HepG2 (cell line): ENCODE results near the gene CES3. TPM values are rescaled to one million over a fixed set of nuclear protein-coding genes. Genes with fewer than 3 reads are reported as not detected.

Experiments used
- ATAC-seq: fragments of 200-7000 bp; cut with Tn5 transposase; 3 replicates; pipeline ENCODE4 v1.9.1; 2020; ENCODE audit warnings: mild to moderate bottlenecking, moderate library complexity
- BruUV-seq: library from RNA; stranded (reverse); fragments of 400-500 nt; replicated peaks from 2 replicates; lab custom pipeline; 2021; lab: Mats Ljungman, UMichigan
- CTCF ChIA-PET: fragments of 300-600 bp; formaldehyde crosslinking; extraction: SDS; loops from one replicate; lab custom pipeline; 2021; ENCODE audit warnings: low total read pairs, inconsistent platforms, low intra/inter-chr PET ratio; lab: Yijun Ruan, JAX
- POLR2A ChIA-PET: fragments of 350-600 bp; sonication (Branson Sonifier 250); formaldehyde crosslinking; loops from one replicate; lab custom pipeline; 2020; ENCODE audit warnings: antibody characterized with exemption, inconsistent platforms; lab: Yijun Ruan, JAX
- DNase-seq: peaks from one replicate; pipeline ENCODE4 v3.0.0-alpha.2; 2015; ENCODE audit warnings: low spot score
- FAIRE-seq: peaks from 3 replicates; lab custom pipeline; 2011; peaks lifted over from hg19 to GRCh38; lab: Jason Lieb, UNC
- H2AFZ ChIP-seq: one replicate; pipeline ENCODE4 v1.6.1; 2011; ENCODE audit warnings: low read length, inconsistent platforms
- H3K27ac ChIP-seq: fragments of 300-600 bp; 3 replicates; pipeline ENCODE4 v1.8.0; 2011; ENCODE audit warnings: mixed run types, mild to moderate bottlenecking, mixed read lengths, low read length, inconsistent platforms; ENCODE audit not compliant: insufficient read depth; ENCODE audit errors: extremely low read length
- H3K27me3 ChIP-seq, 2 experiments: fragments of 200-600 bp in 1 of 2; 2 replicates in 1 of 2; 3 replicates in 1 of 2; pipeline versions ENCODE4 v1.6.0 to v1.8.0; 2011; ENCODE audit warnings: low read length in 2 of 2, mild to moderate bottlenecking in 2 of 2, moderate library complexity in 2 of 2, inconsistent platforms in 1 of 2; ENCODE audit not compliant: insufficient read depth in 2 of 2, control insufficient read depth in 1 of 2
- H3K36me3 ChIP-seq, 2 experiments: fragments of 200-600 bp in 1 of 2; replicated peaks in 1 of 2; 2 replicates in 1 of 2; 3 replicates in 1 of 2; pipeline versions ENCODE4 v1.5.1 to v1.8.0; 2011; ENCODE audit warnings: low read length in 2 of 2, inconsistent platforms in 1 of 2; ENCODE audit not compliant: insufficient read depth in 2 of 2, control insufficient read depth in 1 of 2
- H3K4me1 ChIP-seq: 2 replicates; pipeline ENCODE4 v1.5.1; 2012; ENCODE audit warnings: low read length, inconsistent platforms; ENCODE audit not compliant: insufficient read depth
- H3K4me2 ChIP-seq: 2 replicates; pipeline ENCODE4 v1.6.0; 2011; ENCODE audit warnings: low read depth, low read length, inconsistent platforms
- H3K4me3 ChIP-seq, 3 experiments: fragments of 200-600 bp in 1 of 3; sonication (generic), shearing (Covaris generic) in 1 of 3; replicated peaks in 1 of 3; 2 replicates each; pipeline ENCODE4 v1.5.1; 2011 to 2016; ENCODE audit warnings: low read length in 3 of 3, inconsistent platforms in 2 of 3, low read depth in 2 of 3, mild to moderate bottlenecking in 2 of 3, control low read depth in 1 of 3, mixed read lengths in 1 of 3; ENCODE audit not compliant: insufficient read depth in 1 of 3
- H3K79me2 ChIP-seq: one replicate; pipeline ENCODE4 v1.6.1; 2011; ENCODE audit warnings: low read length, inconsistent platforms; ENCODE audit not compliant: insufficient read depth
- H3K9ac ChIP-seq: 2 replicates; pipeline ENCODE4 v1.6.0; 2011; ENCODE audit warnings: mild to moderate bottlenecking, low read depth, low read length, inconsistent platforms; ENCODE audit not compliant: insufficient read depth
- H3K9me3 ChIP-seq: 2 replicates; pipeline ENCODE4 v1.5.1; 2012; ENCODE audit warnings: mild to moderate bottlenecking, low read length
- H4K20me1 ChIP-seq: 2 replicates; pipeline ENCODE4 v1.6.0; 2011; ENCODE audit warnings: inconsistent platforms, mild to moderate bottlenecking, low read length, moderate library complexity; ENCODE audit not compliant: insufficient read depth
- BRCA1 ChIP-seq: sonication (generic); formaldehyde crosslinking; IDR thresholded peaks from 2 replicates; pipeline ENCODE4 v1.4.0; 2020; ENCODE audit warnings: missing genetic modification reagents
- HNRNPL ChIP-seq: fragments of 200-400 bp; formaldehyde crosslinking; IDR thresholded peaks from 2 replicates; pipeline ENCODE4 v1.6.1; 2017; ENCODE audit warnings: mild to moderate bottlenecking, low read depth, low read length
- MAZ ChIP-seq, 2 experiments: sonication (generic) in 1 of 2; formaldehyde crosslinking in 1 of 2; IDR thresholded peaks; 2 replicates each; pipeline versions ENCODE4 v1.5.0 to v1.6.1; 2012 to 2020; ENCODE audit warnings: low read depth in 2 of 2, mild to moderate bottlenecking in 2 of 2, borderline replicate concordance in 1 of 2, improper control_type of control experiment in 1 of 2, low read length in 1 of 2, missing genetic modification reagents in 1 of 2, moderate library complexity in 1 of 2
- NR1H2 ChIP-seq: sonication (generic); formaldehyde crosslinking; IDR thresholded peaks from 2 replicates; pipeline ENCODE4 v1.8.1; 2022; ENCODE audit warnings: low read depth, missing genetic modification reagents, borderline replicate concordance
- RFX3 ChIP-seq: IDR thresholded peaks from 2 replicates; pipeline ENCODE4 v1.6.1; 2016; ENCODE audit warnings: missing biosample characterization, missing genetic modification reagents
- SPEN ChIP-seq: sonication (generic); formaldehyde crosslinking; IDR thresholded peaks from 2 replicates; pipeline ENCODE4 v1.5.1; 2020; ENCODE audit warnings: low read depth, mild to moderate bottlenecking, missing genetic modification reagents
- STAG1 ChIP-seq: sonication (generic); formaldehyde crosslinking; IDR thresholded peaks from 2 replicates; pipeline ENCODE4 v1.4.0; 2020; ENCODE audit warnings: missing genetic modification reagents
- TEAD2 ChIP-seq: sonication (generic); formaldehyde crosslinking; IDR thresholded peaks from 2 replicates; pipeline ENCODE4 v1.9.0; 2021; ENCODE audit warnings: missing genetic modification reagents
- ZC3H4 ChIP-seq: sonication (generic); formaldehyde crosslinking; IDR thresholded peaks from 2 replicates; pipeline ENCODE4 v1.4.0; 2020; ENCODE audit warnings: missing genetic modification reagents, borderline replicate concordance
- ZEB1 ChIP-seq: IDR thresholded peaks from 2 replicates; pipeline ENCODE4 v1.6.1; 2012; ENCODE audit warnings: mild to moderate bottlenecking, low read depth, inconsistent platforms; ENCODE audit not compliant: insufficient replicate concordance
- ZKSCAN5 ChIP-seq: sonication (generic); formaldehyde crosslinking; IDR thresholded peaks from 2 replicates; pipeline ENCODE4 v1.5.1; 2020; ENCODE audit warnings: mild to moderate bottlenecking, missing genetic modification reagents
- ZNF773 ChIP-seq: sonication (generic); formaldehyde crosslinking; IDR thresholded peaks from 2 replicates; pipeline ENCODE4 v1.4.0; 2020; ENCODE audit warnings: missing genetic modification reagents, borderline replicate concordance
- WGBS: methylation state at CpG from one replicate; pipeline ENCODE4 v1.1.6; 2017; ENCODE audit warnings: low lambda C conversion rate; 5-methylcytosine and 5-hydroxymethylcytosine counted together
- in situ Hi-C: cut with HindIII; loops from 2 replicates; pipeline ENCODE4 v1.10.0; 2017; ENCODE audit warnings: low pct_unique_long_range_greater_than_20kb; ENCODE audit not compliant: extremely low pct_ligation_motif_present
- intact Hi-C: fragments of 100-400 bp; cut with micrococcal nuclease; formaldehyde crosslinking; loops from one replicate; pipeline ENCODE4 v1.10.0; 2022; ENCODE audit not compliant: unreplicated experiment
- polyA plus RNA-seq, 8 experiments: library from polyadenylated mRNA; depleted of rRNA in 3 of 8; stranded (reverse) in 7 of 8; unstranded in 1 of 8; fragments of >200 nt; fragmentation: Illumina TruSeq in 4 of 8; extraction: Trizol in 4 of 8; gene quantifications; 2 replicates each; pipeline versions ENCODE4 v1.2.1 to v1.2.3, GENCODE V29; 2011 to 2016; ENCODE audit warnings: low read depth in 4 of 8, missing spikeins in 1 of 8, mixed read lengths in 1 of 8; ENCODE audit not compliant: insufficient read depth in 1 of 8
- total RNA-seq, 5 experiments: library from RNA; depleted of rRNA; stranded (reverse); fragments of >200 nt; fragmentation: Illumina TruSeq; extraction: Trizol; gene quantifications; 2 replicates each; pipeline ENCODE4 v1.2.3, GENCODE V29; 2016; ENCODE audit warnings: low read depth in 1 of 5
- TF ChIP-seq, protein P1 (sequence below): sonication (generic); formaldehyde crosslinking; IDR thresholded peaks from 2 replicates; pipeline ENCODE4 v1.4.0; 2020; ENCODE audit warnings: missing genetic modification reagents, mild to moderate bottlenecking, borderline replicate concordance
- TF ChIP-seq, protein P2 (sequence below), 2 experiments: sonication (generic) in 1 of 2; formaldehyde crosslinking in 1 of 2; IDR thresholded peaks; 2 replicates each; pipeline versions ENCODE4 v1.4.0 to v1.6.1; 2018 to 2020; ENCODE audit warnings: missing genetic modification reagents in 2 of 2, borderline replicate concordance in 1 of 2, low read depth in 1 of 2, mild to moderate bottlenecking in 1 of 2, missing biosample characterization in 1 of 2
- TF ChIP-seq, protein P3 (sequence below): sonication (generic); formaldehyde crosslinking; IDR thresholded peaks from 2 replicates; pipeline ENCODE4 v1.4.0; 2020; ENCODE audit warnings: mild to moderate bottlenecking, missing genetic modification reagents
- TF ChIP-seq, protein P4 (sequence below): sonication (generic); formaldehyde crosslinking; IDR thresholded peaks from 2 replicates; pipeline ENCODE4 v1.5.0; 2020; ENCODE audit warnings: mild to moderate bottlenecking, missing genetic modification reagents, moderate library complexity

CES3 gene
- total and polyA plus RNA-seq, 2 of the 13 experiments (the other 11 are each of a cell fraction or from before 2014, with no cell fraction given) = 6.6 to 17.4 TPM

DNA sequence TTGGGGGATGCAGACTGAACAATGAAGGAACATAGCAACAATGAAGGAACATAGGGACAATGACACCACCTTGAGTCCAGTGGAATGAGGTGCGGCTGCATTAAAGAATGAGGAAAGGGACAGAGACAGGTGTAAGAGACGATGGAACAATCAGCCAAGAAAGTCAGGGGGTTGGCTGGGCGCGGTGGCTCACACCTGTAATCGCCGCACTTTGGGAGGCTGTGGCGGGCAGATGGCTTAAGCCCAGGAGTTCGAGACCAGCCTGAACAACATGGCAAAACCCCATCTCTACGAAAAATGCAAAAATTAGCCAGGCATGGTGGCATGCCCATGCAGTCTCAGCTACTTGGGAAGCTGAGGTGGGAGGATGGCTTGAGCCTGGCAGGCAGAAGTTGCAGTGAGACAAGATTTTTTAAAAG is 54.3 kb downstream of the CES3 start:
- WGBS = 64% methylated on average over 9 of the region's 9 CpGs
- Histone ChIP-seq H3K9ac (no peak overlapping the region), H3K36me3 (no peaks in the 10 kb centered on the region), H4K20me1 (no peaks in the 10 kb centered on the region), H3K27me3 (peaks cover 7 to 25% of the 10 kb centered on the region in 2 experiments), H2AFZ (no peak overlapping the region), H3K9me3 (no peaks in the 10 kb centered on the region), H3K79me2 (no peaks in the 10 kb centered on the region), H3K4me3 (no peak overlapping the region), H3K4me1 (peaks cover 30% of the 10 kb centered on the region), H3K27ac (no peak overlapping the region), H3K4me2 (no peak overlapping the region)
- intact Hi-C loops = loop anchor here (10.0 kb wide), 1 partner anchor 61 kb away; no protein-coding TSS in a partner anchor
- in situ Hi-C loops = loop anchor here (5.0 kb wide), 1 partner anchor 142 kb away; the partner anchor contains the start of genes FBXL8 and TRADD
- no peak for ATAC-seq
- ChIA-PET POLR2A (no interaction called here), CTCF (interaction anchor here (1.6 to 4.2 kb wide), 2 partner anchors 38 to 62 kb away, joined by 5 to 17 read pairs; no protein-coding TSS in a partner anchor)
- TF ChIP-seq STAG1 (CRISPR knock-in tag) (peak; percentile 71), RFX3 (CRISPR knock-in tag) (no peak), ZC3H4 (CRISPR knock-in tag) (no peak), ZKSCAN5 (no peak), MAZ (IDR thresholded peaks at IDR 0.05; ENCODE audit: borderline replicate concordance, low read depth, low read length) (no peak), MAZ (CRISPR knock-in tag; IDR thresholded peaks at IDR 0.05; ENCODE audit: low read depth) (no peak), ZEB1 (no peak), TEAD2 (no peak), SPEN (CRISPR knock-in tag) (no peak), NR1H2 (no peak), ZNF773 (CRISPR knock-in tag) (no peak), BRCA1 (CRISPR knock-in tag) (no peak), HNRNPL (no peak)
- TF ChIP-seq, protein P1, sequence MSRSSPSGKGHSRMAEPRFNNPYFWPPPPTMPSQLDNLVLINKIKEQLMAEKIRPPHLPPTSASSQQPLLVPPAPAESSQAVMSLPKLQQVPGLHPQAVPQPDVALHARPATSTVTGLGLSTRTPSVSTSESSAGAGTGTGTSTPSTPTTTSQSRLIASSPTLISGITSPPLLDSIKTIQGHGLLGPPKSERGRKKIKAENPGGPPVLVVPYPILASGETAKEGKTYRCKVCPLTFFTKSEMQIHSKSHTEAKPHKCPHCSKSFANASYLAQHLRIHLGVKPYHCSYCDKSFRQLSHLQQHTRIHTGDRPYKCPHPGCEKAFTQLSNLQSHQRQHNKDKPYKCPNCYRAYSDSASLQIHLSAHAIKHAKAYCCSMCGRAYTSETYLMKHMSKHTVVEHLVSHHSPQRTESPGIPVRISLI (CRISPR knock-in tag) = no peak
- TF ChIP-seq, protein P2, sequence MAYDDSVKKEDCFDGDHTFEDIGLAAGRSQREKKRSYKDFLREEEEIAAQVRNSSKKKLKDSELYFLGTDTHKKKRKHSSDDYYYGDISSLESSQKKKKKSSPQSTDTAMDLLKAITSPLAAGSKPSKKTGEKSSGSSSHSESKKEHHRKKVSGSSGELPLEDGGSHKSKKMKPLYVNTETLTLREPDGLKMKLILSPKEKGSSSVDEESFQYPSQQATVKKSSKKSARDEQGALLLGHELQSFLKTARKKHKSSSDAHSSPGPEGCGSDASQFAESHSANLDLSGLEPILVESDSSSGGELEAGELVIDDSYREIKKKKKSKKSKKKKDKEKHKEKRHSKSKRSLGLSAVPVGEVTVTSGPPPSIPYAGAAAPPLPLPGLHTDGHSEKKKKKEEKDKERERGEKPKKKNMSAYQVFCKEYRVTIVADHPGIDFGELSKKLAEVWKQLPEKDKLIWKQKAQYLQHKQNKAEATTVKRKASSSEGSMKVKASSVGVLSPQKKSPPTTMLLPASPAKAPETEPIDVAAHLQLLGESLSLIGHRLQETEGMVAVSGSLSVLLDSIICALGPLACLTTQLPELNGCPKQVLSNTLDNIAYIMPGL (CRISPR knock-in tag; IDR thresholded peaks at IDR 0.05; ENCODE audit: borderline replicate concordance in 1 of 2, low read depth in 1 of 2) = 0 out of 4 replicates have a peak, but pooled peaks of 1 of the 2 experiments have one; percentile 14
- TF ChIP-seq, protein P3, sequence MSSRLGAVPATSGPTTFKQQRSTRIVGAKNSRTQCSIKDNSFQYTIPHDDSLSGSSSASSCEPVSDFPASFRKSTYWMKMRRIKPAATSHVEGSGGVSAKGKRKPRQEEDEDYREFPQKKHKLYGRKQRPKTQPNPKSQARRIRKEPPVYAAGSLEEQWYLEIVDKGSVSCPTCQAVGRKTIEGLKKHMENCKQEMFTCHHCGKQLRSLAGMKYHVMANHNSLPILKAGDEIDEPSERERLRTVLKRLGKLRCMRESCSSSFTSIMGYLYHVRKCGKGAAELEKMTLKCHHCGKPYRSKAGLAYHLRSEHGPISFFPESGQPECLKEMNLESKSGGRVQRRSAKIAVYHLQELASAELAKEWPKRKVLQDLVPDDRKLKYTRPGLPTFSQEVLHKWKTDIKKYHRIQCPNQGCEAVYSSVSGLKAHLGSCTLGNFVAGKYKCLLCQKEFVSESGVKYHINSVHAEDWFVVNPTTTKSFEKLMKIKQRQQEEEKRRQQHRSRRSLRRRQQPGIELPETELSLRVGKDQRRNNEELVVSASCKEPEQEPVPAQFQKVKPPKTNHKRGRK = no peak
- TF ChIP-seq, protein P4, sequence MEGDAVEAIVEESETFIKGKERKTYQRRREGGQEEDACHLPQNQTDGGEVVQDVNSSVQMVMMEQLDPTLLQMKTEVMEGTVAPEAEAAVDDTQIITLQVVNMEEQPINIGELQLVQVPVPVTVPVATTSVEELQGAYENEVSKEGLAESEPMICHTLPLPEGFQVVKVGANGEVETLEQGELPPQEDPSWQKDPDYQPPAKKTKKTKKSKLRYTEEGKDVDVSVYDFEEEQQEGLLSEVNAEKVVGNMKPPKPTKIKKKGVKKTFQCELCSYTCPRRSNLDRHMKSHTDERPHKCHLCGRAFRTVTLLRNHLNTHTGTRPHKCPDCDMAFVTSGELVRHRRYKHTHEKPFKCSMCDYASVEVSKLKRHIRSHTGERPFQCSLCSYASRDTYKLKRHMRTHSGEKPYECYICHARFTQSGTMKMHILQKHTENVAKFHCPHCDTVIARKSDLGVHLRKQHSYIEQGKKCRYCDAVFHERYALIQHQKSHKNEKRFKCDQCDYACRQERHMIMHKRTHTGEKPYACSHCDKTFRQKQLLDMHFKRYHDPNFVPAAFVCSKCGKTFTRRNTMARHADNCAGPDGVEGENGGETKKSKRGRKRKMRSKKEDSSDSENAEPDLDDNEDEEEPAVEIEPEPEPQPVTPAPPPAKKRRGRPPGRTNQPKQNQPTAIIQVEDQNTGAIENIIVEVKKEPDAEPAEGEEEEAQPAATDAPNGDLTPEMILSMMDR = peak; percentile 70
- no TSS peak for BruUV-seq
- no peak for DNase-seq
- no peak for FAIRE-seq
